Prostate gland (tissue), 2 donors: ENCODE measurements around the gene DOCK2. TPM values are rescaled to one million over a fixed set of nuclear protein-coding genes. Genes with fewer than 3 reads are reported as not detected.

ENCODE experiments used
- DNase-seq: peaks from one replicate; pipeline ENCODE4 v3.0.0-alpha.2; 2019; ENCODE audit warnings: low spot score
- H3K27ac ChIP-seq, 2 donors: fragments of 200-600 bp; sonication (generic); 2 replicates each; pipeline ENCODE4 v1.5.1; 2017 to 2019
- H3K27me3 ChIP-seq: fragments of 200-600 bp; sonication (generic); replicated peaks from 2 replicates; pipeline ENCODE4 v1.5.1; 2019; ENCODE audit not compliant: insufficient read depth
- H3K36me3 ChIP-seq, 2 donors: fragments of 200-600 bp; sonication (generic); 1 replicate in 1 of 2; 2 replicates in 1 of 2; pipeline versions ENCODE4 v1.5.1 to v1.8.1; 2017 to 2019
- H3K4me1 ChIP-seq: fragments of 200-600 bp; sonication (generic); replicated peaks from 2 replicates; pipeline ENCODE4 v1.5.1; 2019
- H3K4me3 ChIP-seq, 2 donors: fragments of 200-600 bp; sonication (generic); 2 replicates each; pipeline ENCODE4 v1.5.1; 2017 to 2019
- H3K9me3 ChIP-seq: fragments of 200-600 bp; sonication (generic); 2 replicates; pipeline ENCODE4 v1.5.1; 2017
- CTCF ChIP-seq, 4 experiments: fragments of 200-600 bp in 2 of 4; fragments of 450-650 bp in 2 of 4; sonication (generic) in 2 of 4; IDR thresholded peaks; 1 replicate in 3 of 4; 2 replicates in 1 of 4; pipeline ENCODE4 v1.5.1; 2016 to 2019; ENCODE audit warnings: antibody characterized with exemption in 4 of 4, mild to moderate bottlenecking in 2 of 4, moderate library complexity in 2 of 4
- POLR2A ChIP-seq: fragments of 450-650 bp; IDR thresholded peaks from one replicate; pipeline ENCODE4 v1.6.1; 2016; ENCODE audit warnings: antibody characterized with exemption, mild to moderate bottlenecking
- POLR2AphosphoS5 ChIP-seq: sonication (generic); formaldehyde crosslinking; IDR thresholded peaks from one replicate; pipeline ENCODE4 v1.6.1; 2017; ENCODE audit warnings: antibody characterized with exemption
- WGBS: methylation state at CpG from one replicate; pipeline ENCODE4 v1.1.5; 2018; 5-methylcytosine and 5-hydroxymethylcytosine counted together
- intact Hi-C: fragments of 100-400 bp; cut with DNase I; formaldehyde crosslinking; loops from one replicate; pipeline ENCODE4 v1.14.2; 2022
- total RNA-seq, 2 donors: library from RNA; depleted of rRNA; stranded (reverse); fragments of >200 nt; gene quantifications; one replicate each; pipeline ENCODE4 v1.1.0, GENCODE V29; 2016

DOCK2 gene
- total RNA-seq, 2 donors from 2014 or later = 2.5 to 6.2 TPM

GRCh38 chr5:169770109-169770508 lies 133.0 kb downstream of the DOCK2 start:
- DNase-seq = no peak
- H3K36me3 ChIP-seq = no peaks in the 10 kb centered on the region
- H3K4me1 ChIP-seq = no peaks in the 10 kb centered on the region
- intact Hi-C loops = no loop called here
- H3K27ac ChIP-seq = no peak overlapping the region
- H3K27me3 ChIP-seq = no peaks in the 10 kb centered on the region
- 78% methylated on average over 1 of the region's 1 CpG for WGBS
- H3K9me3 ChIP-seq = no peaks in the 10 kb centered on the region
- TF ChIP-seq POLR2A = no peak
- no peak overlapping the region for H3K4me3 ChIP-seq

GRCh38 chr5:169772256-169772655 lies 135.2 kb downstream of the DOCK2 start:
- no peaks in the 10 kb centered on the region for H3K36me3 ChIP-seq
- DNase-seq = no peak
- H3K9me3 ChIP-seq = no peaks in the 10 kb centered on the region
- no peak overlapping the region for H3K27ac ChIP-seq
- intact Hi-C loops = no loop called here
- H3K27me3 ChIP-seq = no peaks in the 10 kb centered on the region
- H3K4me3 ChIP-seq = no peak overlapping the region
- H3K4me1 ChIP-seq = no peaks in the 10 kb centered on the region
- TF ChIP-seq POLR2AphosphoS5 (no peak), CTCF (IDR thresholded peaks at IDR 0.05) (no peak), POLR2A (no peak)
- WGBS = 88% methylated on average over 2 of the region's 2 CpGs

GRCh38 chr5:169772688-169773087 lies 135.6 kb downstream of the DOCK2 start:
- Histone ChIP-seq H3K4me3 (no peak overlapping the region), H3K27ac (no peak overlapping the region), H3K36me3 (no peaks in the 10 kb centered on the region), H3K27me3 (no peaks in the 10 kb centered on the region), H3K4me1 (no peaks in the 10 kb centered on the region), H3K9me3 (no peaks in the 10 kb centered on the region)
- no peak for DNase-seq
- TF ChIP-seq POLR2AphosphoS5 = no peak
- no peak for TF ChIP-seq POLR2A
- no peak for TF ChIP-seq CTCF (IDR thresholded peaks at IDR 0.05)
- intact Hi-C loops = no loop called here
- 63% methylated on average over 6 of the region's 6 CpGs for whole genome bisulfite sequencing

GRCh38 chr5:169777159-169777558 lies 140.1 kb downstream of the DOCK2 start:
- intact Hi-C loops = no loop called here
- TF ChIP-seq POLR2A = no peak
- no peak for TF ChIP-seq POLR2AphosphoS5
- no peak for TF ChIP-seq CTCF (IDR thresholded peaks at IDR 0.05)
- no peaks in the 10 kb centered on the region for H3K27me3 ChIP-seq
- no peak overlapping the region for H3K27ac ChIP-seq
- no peaks in the 10 kb centered on the region for H3K9me3 ChIP-seq
- no peak overlapping the region for H3K4me3 ChIP-seq
- 61% methylated on average over 6 of the region's 6 CpGs for WGBS
- H3K4me1 ChIP-seq = no peaks in the 10 kb centered on the region
- no peak for DNase-seq
- no peaks in the 10 kb centered on the region for H3K36me3 ChIP-seq

- H3K4me1 ChIP-seq = no peaks in the 10 kb centered on the region
- intact Hi-C loops = no loop called here
Observed at GRCh38 chr5:169778622-169779596, 141.8 kb downstream of the DOCK2 start.

More at GRCh38 chr5:169778622-169779596, 141.8 kb downstream of the DOCK2 start:
- no peaks in the 10 kb centered on the region for H3K27me3 ChIP-seq
- no peaks in the 10 kb centered on the region for H3K36me3 ChIP-seq
- DNase-seq = no peak
- no peak overlapping the region for H3K27ac ChIP-seq
- no peaks in the 10 kb centered on the region for H3K9me3 ChIP-seq
- 86% methylated on average over 7 of the region's 7 CpGs for WGBS
- H3K4me3 ChIP-seq = no peak overlapping the region
- TF ChIP-seq POLR2AphosphoS5 = no peak
- TF ChIP-seq POLR2A = no peak
- no peak for TF ChIP-seq CTCF (IDR thresholded peaks at IDR 0.05)
